GM12865 (cell line): ENCODE measurements around the gene IL17RA.

Experiments used
- DNase-seq: peaks from one replicate; pipeline ENCODE4 v3.0.0; 2010; ENCODE audit warnings: low read depth
- H3K4me3 ChIP-seq: 2 replicates; pipeline ENCODE4 v1.5.1; 2011; ENCODE audit warnings: mild to moderate bottlenecking, low read depth, low read length, control low read depth
- TF ChIP-seq, protein P1 (sequence below): IDR thresholded peaks from 2 replicates; pipeline ENCODE4 v1.5.1; 2011; ENCODE audit warnings: low read length, control low read depth, low read depth, inconsistent platforms; ENCODE audit not compliant: insufficient read depth; ENCODE audit errors: missing control alignments

The IL17RA gene

DNA sequence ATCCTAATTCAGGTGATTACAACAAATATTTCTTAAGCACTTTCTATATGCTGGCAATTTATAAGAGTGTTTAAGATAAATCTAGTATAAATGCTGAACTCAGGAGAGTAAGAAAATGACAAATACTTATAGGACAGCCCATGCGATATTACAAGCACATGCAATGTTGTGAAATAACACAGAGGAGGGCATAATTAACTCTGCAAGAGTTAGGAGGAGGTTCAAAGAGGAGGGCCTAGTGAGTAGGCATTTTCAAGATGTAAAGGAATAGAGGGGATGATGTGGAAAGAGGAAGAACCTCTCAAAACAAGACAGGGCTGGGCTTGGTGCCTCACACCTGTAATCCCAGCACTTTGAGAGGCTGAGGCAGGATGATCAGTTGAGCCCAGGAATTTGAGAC lies 37.1 kb upstream of the IL17RA start:
- TF ChIP-seq, protein P1, sequence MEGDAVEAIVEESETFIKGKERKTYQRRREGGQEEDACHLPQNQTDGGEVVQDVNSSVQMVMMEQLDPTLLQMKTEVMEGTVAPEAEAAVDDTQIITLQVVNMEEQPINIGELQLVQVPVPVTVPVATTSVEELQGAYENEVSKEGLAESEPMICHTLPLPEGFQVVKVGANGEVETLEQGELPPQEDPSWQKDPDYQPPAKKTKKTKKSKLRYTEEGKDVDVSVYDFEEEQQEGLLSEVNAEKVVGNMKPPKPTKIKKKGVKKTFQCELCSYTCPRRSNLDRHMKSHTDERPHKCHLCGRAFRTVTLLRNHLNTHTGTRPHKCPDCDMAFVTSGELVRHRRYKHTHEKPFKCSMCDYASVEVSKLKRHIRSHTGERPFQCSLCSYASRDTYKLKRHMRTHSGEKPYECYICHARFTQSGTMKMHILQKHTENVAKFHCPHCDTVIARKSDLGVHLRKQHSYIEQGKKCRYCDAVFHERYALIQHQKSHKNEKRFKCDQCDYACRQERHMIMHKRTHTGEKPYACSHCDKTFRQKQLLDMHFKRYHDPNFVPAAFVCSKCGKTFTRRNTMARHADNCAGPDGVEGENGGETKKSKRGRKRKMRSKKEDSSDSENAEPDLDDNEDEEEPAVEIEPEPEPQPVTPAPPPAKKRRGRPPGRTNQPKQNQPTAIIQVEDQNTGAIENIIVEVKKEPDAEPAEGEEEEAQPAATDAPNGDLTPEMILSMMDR = no peak
- DNase-seq = no peak
- no peak overlapping the region for H3K4me3 ChIP-seq

DNA sequence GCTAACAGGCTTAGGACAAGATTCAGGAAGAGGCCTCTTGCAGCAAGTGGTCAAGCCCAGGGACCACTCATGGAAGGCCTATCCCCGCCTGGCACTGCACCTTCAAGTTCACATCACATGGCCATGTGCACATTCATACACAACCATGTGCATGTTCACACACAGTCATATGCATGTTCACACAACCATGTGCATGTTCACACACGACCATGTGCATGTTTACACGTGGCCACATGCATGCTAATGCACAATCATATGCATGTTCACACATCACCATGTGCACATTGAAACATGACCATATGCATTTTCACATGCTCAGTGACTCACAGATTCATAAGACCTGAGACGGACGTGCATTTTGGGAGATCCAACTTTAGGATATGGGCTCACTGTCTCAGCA lies 28.7 kb upstream of the IL17RA start:
- H3K4me3 ChIP-seq = no peak overlapping the region
- TF ChIP-seq, protein P1 = no peak

DNA sequence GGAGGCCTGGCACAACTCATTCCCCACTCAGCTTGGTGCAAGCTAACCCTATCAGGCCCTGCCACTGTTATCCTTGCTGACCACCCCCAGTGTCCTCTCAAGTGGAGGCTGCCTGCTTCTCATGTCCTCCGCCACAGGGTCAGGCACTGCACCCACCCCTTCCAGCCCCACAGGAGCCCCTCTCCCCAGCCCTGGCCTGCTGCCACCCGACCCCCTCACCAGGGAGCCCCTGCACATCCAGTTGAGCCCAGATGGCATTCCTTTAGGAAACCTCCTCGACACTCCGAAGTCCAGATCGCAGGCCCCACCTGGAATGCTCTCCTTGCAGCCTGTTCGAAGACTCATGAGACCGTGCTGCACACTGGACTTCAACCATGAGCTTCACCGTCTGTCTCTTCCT lies 28.0 kb upstream of the IL17RA start:
- TF ChIP-seq, protein P1 = no peak
- DNase-seq = no peak

More for the DNA sequence above, 28.7 kb upstream of the IL17RA start:
- no peak for DNase-seq

DNA sequence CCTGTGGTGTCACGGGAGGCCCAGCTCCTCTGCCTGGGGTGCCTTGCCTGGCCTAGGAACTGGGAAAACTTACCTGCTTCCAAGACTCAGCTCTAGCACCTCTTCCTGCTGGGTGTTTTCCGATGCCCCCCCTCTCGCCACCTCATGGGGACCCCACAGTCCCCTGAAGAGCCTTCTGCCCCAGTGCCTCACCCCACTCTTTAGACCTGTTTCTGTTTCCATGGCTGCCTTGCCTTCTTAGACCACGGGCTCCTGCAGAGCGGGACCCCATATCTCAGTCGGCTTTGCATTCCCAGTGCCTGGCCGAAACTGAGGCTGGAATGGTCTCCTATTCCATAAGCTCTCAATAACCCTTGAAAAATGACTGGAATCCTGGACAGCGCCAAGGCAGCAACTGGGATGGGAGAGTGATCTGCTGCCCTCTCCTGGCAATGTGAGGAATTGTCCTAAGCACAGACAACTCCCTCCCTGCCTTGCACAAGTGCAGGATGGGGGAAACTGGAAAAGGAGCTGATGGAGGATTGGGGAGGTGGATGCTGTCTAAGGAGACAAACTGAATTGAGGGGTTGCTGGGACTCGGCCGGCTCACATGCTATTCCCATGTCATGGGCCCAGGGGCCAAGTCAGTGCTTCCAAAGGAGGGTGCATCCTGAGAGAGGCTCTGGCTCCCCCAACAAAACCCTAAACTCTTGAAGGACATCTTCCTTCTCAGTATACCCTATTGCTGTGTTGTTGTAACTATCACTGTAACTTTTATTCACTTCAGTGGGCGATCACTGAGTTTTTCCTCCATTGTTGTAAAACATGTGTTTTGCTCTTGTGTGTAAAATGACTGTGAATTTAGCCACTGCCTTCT lies 26.6 kb upstream of the IL17RA start:
- TF ChIP-seq, protein P1 = peak; percentile 93
- peak; percentile 62 for DNase-seq
- H3K4me3 ChIP-seq = no peak overlapping the region

More for the DNA sequence above, 28.0 kb upstream of the IL17RA start:
- H3K4me3 ChIP-seq = no peak overlapping the region

DNA sequence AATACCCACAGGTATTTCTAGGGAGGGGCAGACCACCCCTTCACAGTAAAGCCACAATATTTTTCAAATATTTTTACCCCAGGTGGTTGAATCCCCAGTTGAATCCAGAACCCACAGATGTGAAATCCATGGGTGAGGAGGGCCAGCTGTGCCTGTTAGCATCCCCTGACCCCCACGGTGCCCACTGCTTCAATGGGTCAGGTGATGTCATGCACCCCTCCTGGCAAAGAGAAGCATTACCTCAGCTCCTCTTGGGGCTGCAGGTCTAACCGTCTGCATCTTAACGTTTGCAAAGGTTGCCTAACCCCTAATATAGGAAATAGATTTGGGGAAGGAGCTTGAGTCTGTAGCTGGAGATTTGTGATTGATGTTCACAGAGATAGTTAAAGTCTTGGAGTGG lies 24.7 kb upstream of the IL17RA start:
- DNase-seq = no peak
- H3K4me3 ChIP-seq = no peak overlapping the region
- TF ChIP-seq, protein P1 = no peak

DNA sequence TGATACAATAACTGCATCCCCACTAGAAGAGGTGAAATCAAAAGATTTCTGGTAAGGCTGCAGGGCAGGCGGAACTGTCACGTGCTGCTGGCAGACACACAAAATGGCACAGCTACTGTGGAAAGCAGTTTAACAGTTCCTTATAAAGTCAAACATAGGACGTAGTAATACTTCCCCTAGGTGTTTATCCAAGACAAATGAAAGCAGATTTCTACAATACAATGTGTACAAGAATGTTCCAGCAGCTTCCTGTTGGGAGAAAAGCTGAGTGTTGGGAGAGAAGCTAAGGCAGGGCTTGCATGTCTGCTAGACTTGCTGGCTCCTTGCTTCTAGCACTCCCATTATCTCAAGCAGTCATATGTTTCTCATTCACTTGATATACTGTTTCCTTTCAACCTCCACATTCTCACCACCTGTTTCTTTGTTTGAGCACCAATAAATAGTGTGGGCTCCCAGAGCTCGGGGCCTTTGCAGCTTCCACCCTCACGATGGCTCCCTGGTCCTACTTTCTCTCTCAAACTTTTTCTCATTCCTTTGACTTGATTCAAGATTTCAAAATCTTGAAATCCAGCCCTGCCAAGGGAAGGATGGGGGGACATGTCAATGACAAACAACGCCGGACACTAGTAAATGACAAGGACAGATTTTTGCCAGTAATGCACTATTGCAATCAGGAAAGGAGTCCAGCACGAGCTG lies 21.2 kb upstream of the IL17RA start:
- TF ChIP-seq, protein P1 = no peak
- DNase-seq = no peak
- H3K4me3 ChIP-seq = no peak overlapping the region
